H9 (cell line): ENCODE data around the gene SYT9. TPM values are rescaled to one million over a fixed set of nuclear protein-coding genes. Genes with fewer than 3 reads are reported as not detected.

Experiments
- DNase-seq: peaks from one replicate; pipeline ENCODE4 v3.0.0-alpha.2; 2017
- H2AFZ ChIP-seq: one replicate; pipeline ENCODE4 v1.6.1; 2013; ENCODE audit warnings: mild to moderate bottlenecking, low read length, control low read depth, moderate library complexity
- H2AK5ac ChIP-seq: 2 replicates; pipeline ENCODE4 v1.6.1; 2013; ENCODE audit warnings: low read length, control low read depth, mixed read lengths; ENCODE audit not compliant: insufficient read length
- H2BK120ac ChIP-seq: one replicate; pipeline ENCODE4 v1.6.1; 2013; ENCODE audit warnings: low read depth, mild to moderate bottlenecking, low read length, control low read depth, inconsistent platforms; ENCODE audit not compliant: poor library complexity, severe bottlenecking
- H2BK12ac ChIP-seq: 2 replicates; pipeline ENCODE4 v1.6.1; 2013; ENCODE audit warnings: low read length, control low read depth, mixed read lengths, low read depth; ENCODE audit not compliant: insufficient read length
- H2BK15ac ChIP-seq: 2 replicates; pipeline ENCODE4 v1.6.1; 2013; ENCODE audit warnings: low read depth, low read length, control low read depth
- H2BK20ac ChIP-seq: one replicate; pipeline ENCODE4 v1.6.1; 2013; ENCODE audit warnings: low read depth, mild to moderate bottlenecking, low read length, control low read depth, inconsistent platforms; ENCODE audit not compliant: poor library complexity, severe bottlenecking
- H2BK5ac ChIP-seq: 2 replicates; pipeline ENCODE4 v1.6.1; 2013; ENCODE audit warnings: low read length, control low read depth, mixed read lengths; ENCODE audit not compliant: insufficient read length
- H3K14ac ChIP-seq: 2 replicates; pipeline ENCODE4 v1.6.1; 2013; ENCODE audit warnings: low read length, control low read depth; ENCODE audit not compliant: insufficient read depth
- H3K18ac ChIP-seq: 2 replicates; pipeline ENCODE4 v1.6.1; 2013; ENCODE audit warnings: low read depth, mild to moderate bottlenecking, mixed read lengths, low read length, control low read depth; ENCODE audit not compliant: insufficient read length
- H3K23ac ChIP-seq: 2 replicates; pipeline ENCODE4 v1.6.1; 2013; ENCODE audit warnings: low read length, control low read depth, mixed read lengths, low read depth; ENCODE audit not compliant: insufficient read length
- H3K23me2 ChIP-seq: 2 replicates; pipeline ENCODE4 v1.6.1; 2013; ENCODE audit warnings: low read depth, mild to moderate bottlenecking, mixed read lengths, low read length, control low read depth; ENCODE audit not compliant: insufficient read length, poor library complexity, severe bottlenecking
- H3K27ac ChIP-seq: 2 replicates; pipeline ENCODE4 v1.5.1; 2013; ENCODE audit warnings: low read length, control low read depth, mixed read lengths, low read depth; ENCODE audit not compliant: insufficient read length
- H3K27me3 ChIP-seq: 2 replicates; pipeline ENCODE4 v1.6.1; 2013; ENCODE audit warnings: low read length, control low read depth, inconsistent platforms; ENCODE audit not compliant: insufficient read depth
- H3K4ac ChIP-seq: 2 replicates; pipeline ENCODE4 v1.6.1; 2013; ENCODE audit warnings: low read depth, mild to moderate bottlenecking, control low read depth, inconsistent platforms, low read length, moderate library complexity
- H3K4me1 ChIP-seq: 2 replicates; pipeline ENCODE4 v1.6.1; 2013; ENCODE audit warnings: low read length, control low read depth, inconsistent platforms; ENCODE audit not compliant: insufficient read depth
- H3K4me2 ChIP-seq: 2 replicates; pipeline ENCODE4 v1.6.1; 2013; ENCODE audit warnings: low read length, control low read depth, mixed read lengths; ENCODE audit not compliant: insufficient read length, insufficient read depth
- H3K56ac ChIP-seq: 2 replicates; pipeline ENCODE4 v1.6.1; 2013; ENCODE audit warnings: low read depth, mild to moderate bottlenecking, mixed read lengths, low read length, control low read depth; ENCODE audit not compliant: insufficient read length
- H3K79me1 ChIP-seq: 2 replicates; pipeline ENCODE4 v1.6.1; 2013; ENCODE audit warnings: low read depth, mild to moderate bottlenecking, moderate library complexity, low read length, control low read depth, inconsistent platforms; ENCODE audit not compliant: insufficient read depth, poor library complexity, severe bottlenecking
- H3K79me2 ChIP-seq: 2 replicates; pipeline ENCODE4 v1.6.1; 2013; ENCODE audit warnings: low read length, control low read depth, inconsistent platforms; ENCODE audit not compliant: insufficient read depth
- H3K9ac ChIP-seq: 2 replicates; pipeline ENCODE4 v1.6.1; 2013; ENCODE audit warnings: low read length, control low read depth, mixed read lengths; ENCODE audit not compliant: insufficient read length; ENCODE audit errors: extremely low read depth
- H3K9me3 ChIP-seq: one replicate; pipeline ENCODE4 v1.6.1; 2013; ENCODE audit warnings: low read depth, low read length, inconsistent platforms; ENCODE audit not compliant: control insufficient read depth
- H3T11ph ChIP-seq: one replicate; pipeline ENCODE4 v1.6.1; 2013; ENCODE audit warnings: mild to moderate bottlenecking, low read length, control low read depth, inconsistent platforms
- H4K20me1 ChIP-seq: one replicate; pipeline ENCODE4 v1.6.1; 2013; ENCODE audit not compliant: control insufficient read depth, insufficient read length, insufficient read depth
- H4K5ac ChIP-seq: 2 replicates; pipeline ENCODE4 v1.6.1; 2013; ENCODE audit warnings: low read depth, mild to moderate bottlenecking, mixed read lengths, low read length, control low read depth; ENCODE audit not compliant: insufficient read length
- H4K8ac ChIP-seq: replicated peaks from 2 replicates; pipeline ENCODE4 v1.6.1; 2013; ENCODE audit warnings: low read length, control low read depth, mixed read lengths, low read depth; ENCODE audit not compliant: insufficient read length
- H4K91ac ChIP-seq: 2 replicates; pipeline ENCODE4 v1.6.1; 2013; ENCODE audit warnings: low read depth, mild to moderate bottlenecking, moderate library complexity, mixed read lengths, low read length, control low read depth; ENCODE audit not compliant: insufficient read length
- H3K27ac Mint-ChIP-seq, 3 experiments: 2 replicates in 2 of 3; 3 replicates in 1 of 3; pipeline ENCODE4 v1.8.0; 2020 to 2021; ENCODE audit warnings: mixed read lengths in 3 of 3, mild to moderate bottlenecking in 1 of 3, moderate library complexity in 1 of 3
- H3K27me3 Mint-ChIP-seq: 2 replicates; pipeline ENCODE4 v1.8.0; 2021; ENCODE audit warnings: low read depth, mild to moderate bottlenecking, moderate library complexity, mixed read lengths
- H3K36me3 Mint-ChIP-seq, 3 experiments: 2 replicates in 2 of 3; 3 replicates in 1 of 3; pipeline ENCODE4 v1.8.0; 2020 to 2021; ENCODE audit warnings: low read depth in 3 of 3, mixed read lengths in 3 of 3; ENCODE audit not compliant: insufficient read depth in 1 of 3
- H3K4me1 Mint-ChIP-seq, 2 experiments: 2 replicates each; pipeline ENCODE4 v1.8.0; 2020; ENCODE audit warnings: mixed read lengths in 2 of 2
- H3K4me3 Mint-ChIP-seq, 2 experiments: 2 replicates in 1 of 2; 3 replicates in 1 of 2; pipeline ENCODE4 v1.8.0; 2020 to 2021; ENCODE audit warnings: mild to moderate bottlenecking in 2 of 2, mixed read lengths in 2 of 2, moderate library complexity in 1 of 2
- H3K9me3 Mint-ChIP-seq, 2 experiments: 2 replicates in 1 of 2; 3 replicates in 1 of 2; pipeline ENCODE4 v1.8.0; 2020; ENCODE audit warnings: mild to moderate bottlenecking in 2 of 2, mixed read lengths in 2 of 2, moderate library complexity in 1 of 2
- CTCF ChIP-seq: fragments of 200-600 bp; sonication (generic); conservative IDR thresholded peaks from 3 replicates; pipeline ENCODE4 v1.8.0; 2021; ENCODE audit warnings: antibody characterized with exemption, mild to moderate bottlenecking
- WGBS: extraction: QIAGEN DNeasy Blood & Tissue Kit; methylation state at CpG from one replicate; pipeline ENCODE4 v1.1.7; 2013; ENCODE audit warnings: missing lambda C conversion rate, low lambda C conversion rate, mixed read lengths; ENCODE audit not compliant: insufficient read length; ENCODE audit errors: extremely low coverage; 5-methylcytosine and 5-hydroxymethylcytosine counted together
- total RNA-seq: library from RNA; stranded (reverse); gene quantifications from 2 replicates; pipeline ENCODE4 v1.2.1, GENCODE V29; 2021

The SYT9 gene
- total RNA-seq, 1 experiment from 2014 or later: 0.63 TPM

GRCh38 chr11:7416080-7416479 lies 164.4 kb downstream of the SYT9 start:
- Histone ChIP-seq H3K23ac (no peak overlapping the region), H2BK5ac (no peak overlapping the region), H3K27me3 (no peaks in the 10 kb centered on the region; the same call in 1 of the 2 replicates), H4K5ac (no peak overlapping the region), H3K23me2 (no peaks in the 10 kb centered on the region), H2BK12ac (no peak overlapping the region), H3K56ac (no peak overlapping the region), H2BK20ac (no peak overlapping the region), H3K4ac (no peak overlapping the region), H4K91ac (no peak overlapping the region), H3K14ac (peak overlapping the region; percentile 48; the same call in 1 of the 2 replicates), H2BK15ac (no peak overlapping the region), H4K8ac (no peak overlapping the region), H3K4me2 (no peak overlapping the region), H4K20me1 (no peaks in the 10 kb centered on the region), H3K9me3 (no peaks in the 10 kb centered on the region), H3K27ac (no peak overlapping the region), H3K18ac (no peak overlapping the region), H2AFZ (no peak overlapping the region), H3K79me2 (no peaks in the 10 kb centered on the region), H3K79me1 (no peaks in the 10 kb centered on the region), H3T11ph (no peak overlapping the region), H2AK5ac (no peak overlapping the region), H3K4me1 (peaks cover 15% of the 10 kb centered on the region; the same call in 1 of the 2 replicates), H2BK120ac (no peak overlapping the region), H3K9ac (no peak overlapping the region)
- no CpG with 5 or more reads among the region's 4 CpGs for WGBS
- Mint-ChIP-seq H3K27ac (peak overlapping the region in 2 of 3 experiments; percentile 1 to 78; a peak in 4 of 7 replicates), H3K4me3 (peak overlapping the region in 1 of 2 experiments; percentile 35; a peak in 1 of 5 replicates), H3K4me1 (peaks cover 29 to 34% of the 10 kb centered on the region in 2 experiments), H3K36me3 (no peaks in the 10 kb centered on the region; a peak in 1 of 7 replicates), H3K27me3 (no peaks in the 10 kb centered on the region; the same call in 1 of the 2 replicates), H3K9me3 (peaks cover 0 to 2% of the 10 kb centered on the region in 2 experiments; a peak in 1 of 5 replicates)
- no peak for TF ChIP-seq CTCF
- DNase-seq: no peak
